ENCODE results near the gene KIAA1671. TPM values are rescaled to one million over a fixed set of nuclear protein-coding genes. Genes with fewer than 3 reads are reported as not detected.

Gene KIAA1671
- total and polyA plus RNA-seq, 2 of the 4 experiments (the other 2 are of a cell fraction), result 0.02 TPM; not detected in 1

DNA sequence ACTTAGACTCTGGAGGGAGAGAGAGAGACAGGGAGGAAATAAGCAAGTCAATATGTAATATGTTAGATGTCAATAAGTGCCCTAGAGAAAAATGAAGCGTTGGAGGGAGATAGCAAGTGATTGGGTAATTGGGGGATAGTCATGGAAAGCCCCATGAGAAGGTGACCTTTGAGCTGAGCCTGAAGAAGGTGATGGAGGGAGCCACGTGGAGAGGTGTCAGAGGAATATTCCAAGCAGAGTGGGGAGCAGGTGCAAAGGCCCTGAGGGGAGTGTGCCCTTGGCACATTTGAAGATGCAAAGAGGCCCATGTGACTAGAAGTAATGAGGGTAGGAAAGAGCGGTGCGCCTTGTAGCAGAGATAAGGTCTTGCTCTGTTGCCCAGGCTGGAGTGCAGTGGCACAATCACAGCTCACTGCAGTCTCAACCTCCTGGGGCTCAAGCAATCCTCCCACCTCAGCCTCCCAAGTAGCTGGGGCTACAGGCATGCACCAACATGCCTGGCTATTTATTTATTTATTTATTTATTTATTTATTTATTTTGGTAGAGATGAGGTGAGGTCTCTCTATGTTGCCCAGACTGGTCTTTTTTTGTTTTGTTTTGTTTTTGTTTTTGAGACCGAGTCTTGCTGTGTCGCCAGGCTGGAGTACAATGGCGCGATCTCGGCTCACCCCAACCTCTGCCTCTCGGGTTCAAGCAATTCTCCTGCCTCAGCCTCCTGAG lies 8.1 kb upstream of the KIAA1671 start:
- Histone ChIP-seq H2BK120ac (ENCODE audit: low read depth, low read length) (no peak overlapping the region), H3K9me1 (ENCODE audit: insufficient read depth, low read length) (no peaks in the 10 kb centered on the region), H3K27ac (ENCODE audit: insufficient read depth, low read length) (no peak overlapping the region), H3K9ac (ENCODE audit: low read depth, low read length) (no peak overlapping the region), H3K4me3 (ENCODE audit: insufficient read depth, low read depth, low read length) (no peak overlapping the region), H2AFZ (replicated peaks; ENCODE audit: low read length, poor library complexity) (no peak overlapping the region), H4K20me1 (ENCODE audit: insufficient read depth, low read length) (no peaks in the 10 kb centered on the region), H3K4me2 (ENCODE audit: low read depth, low read length) (no peak overlapping the region), H2AK5ac (ENCODE audit: low read depth, low read length) (no peak overlapping the region), H3K79me1 (ENCODE audit: low read depth in 1 of 2, low read length in 2 of 2) (no peaks in the 10 kb centered on the region), H3K4ac (ENCODE audit: low read depth, low read length) (no peak overlapping the region), H3K4me1 (ENCODE audit: control insufficient read depth, insufficient read depth, low read length) (no peaks in the 10 kb centered on the region), H3K27me3 (ENCODE audit: control insufficient read depth, insufficient read depth, low read length) (no peaks in the 10 kb centered on the region; the same call in 1 of the 2 replicates), H3K36me3 (ENCODE audit: control insufficient read depth, insufficient read depth, low read length) (no peaks in the 10 kb centered on the region), H3K18ac (ENCODE audit: low read depth, low read length) (no peak overlapping the region), H2BK20ac (ENCODE audit: low read depth, low read length) (no peak overlapping the region), H2AK9ac (replicated peaks; ENCODE audit: low read depth, low read length, poor library complexity) (no peak overlapping the region), H3K23ac (ENCODE audit: low read depth, low read length) (no peak overlapping the region), H2BK15ac (ENCODE audit: low read depth, low read length) (no peak overlapping the region), H2BK5ac (ENCODE audit: low read depth, low read length, poor library complexity, severe bottlenecking) (no peak overlapping the region), H3K9me3 (ENCODE audit: control insufficient read depth, insufficient read depth, low read length) (no peaks in the 10 kb centered on the region), H4K5ac (ENCODE audit: low read depth, low read length) (no peak overlapping the region), H4K91ac (ENCODE audit: insufficient read depth, low read depth, low read length) (no peak overlapping the region), H4K8ac (ENCODE audit: low read depth in 2 of 2, low read length in 2 of 2) (no peak overlapping the region), H3K14ac (replicated peaks; ENCODE audit: low read depth, low read length) (no peak overlapping the region), H3K56ac (ENCODE audit: extremely low read depth, insufficient read depth, low read length) (no peak overlapping the region)
- dilution Hi-C loops (cut with HindIII; ENCODE audit: low sequenced_read_pairs, unreplicated experiment) (no loop called here), intact Hi-C loops (cut with micrococcal nuclease) (no loop called here), in situ Hi-C loops (cut with MboI; ENCODE audit: low sequenced_read_pairs) (loop anchor here (10.0 kb wide), 1 partner anchor 100 kb away; no protein-coding TSS in a partner anchor)
- BruUV-seq (replicated peaks), result no TSS peak
- ChIA-PET POLR2A (ENCODE audit: unreplicated experiment) (no interaction called here), CTCF (interaction anchor here (1.1 kb wide), 1 partner anchor 105 kb away, joined by 3 read pairs; no protein-coding TSS in a partner anchor)
- 65% methylated on average over 7 of the region's 10 CpGs; no CpG with 5 or more reads in 1 of the 2 experiments for WGBS, 2 experiments (ENCODE audit: extremely low coverage in 2 of 2, insufficient read length in 1 of 2)
- ATAC-seq (ENCODE audit: low read depth) (no peak), DNase-seq (no peak)
- no peak for TF ChIP-seq CHD1 (IDR thresholded peaks at IDR 0.05; ENCODE audit: low read depth, low read length)
- TF ChIP-seq RFX5 (IDR thresholded peaks at IDR 0.05; ENCODE audit: low read depth, low read length), result no peak
- TF ChIP-seq, protein P1, sequence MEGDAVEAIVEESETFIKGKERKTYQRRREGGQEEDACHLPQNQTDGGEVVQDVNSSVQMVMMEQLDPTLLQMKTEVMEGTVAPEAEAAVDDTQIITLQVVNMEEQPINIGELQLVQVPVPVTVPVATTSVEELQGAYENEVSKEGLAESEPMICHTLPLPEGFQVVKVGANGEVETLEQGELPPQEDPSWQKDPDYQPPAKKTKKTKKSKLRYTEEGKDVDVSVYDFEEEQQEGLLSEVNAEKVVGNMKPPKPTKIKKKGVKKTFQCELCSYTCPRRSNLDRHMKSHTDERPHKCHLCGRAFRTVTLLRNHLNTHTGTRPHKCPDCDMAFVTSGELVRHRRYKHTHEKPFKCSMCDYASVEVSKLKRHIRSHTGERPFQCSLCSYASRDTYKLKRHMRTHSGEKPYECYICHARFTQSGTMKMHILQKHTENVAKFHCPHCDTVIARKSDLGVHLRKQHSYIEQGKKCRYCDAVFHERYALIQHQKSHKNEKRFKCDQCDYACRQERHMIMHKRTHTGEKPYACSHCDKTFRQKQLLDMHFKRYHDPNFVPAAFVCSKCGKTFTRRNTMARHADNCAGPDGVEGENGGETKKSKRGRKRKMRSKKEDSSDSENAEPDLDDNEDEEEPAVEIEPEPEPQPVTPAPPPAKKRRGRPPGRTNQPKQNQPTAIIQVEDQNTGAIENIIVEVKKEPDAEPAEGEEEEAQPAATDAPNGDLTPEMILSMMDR (conservative IDR thresholded peaks at IDR 0.05; ENCODE audit: low read depth, low read length), result no peak
- TF ChIP-seq FOS (IDR thresholded peaks at IDR 0.05; ENCODE audit: low read depth, low read length), result no peak
- TF ChIP-seq, protein P2, sequence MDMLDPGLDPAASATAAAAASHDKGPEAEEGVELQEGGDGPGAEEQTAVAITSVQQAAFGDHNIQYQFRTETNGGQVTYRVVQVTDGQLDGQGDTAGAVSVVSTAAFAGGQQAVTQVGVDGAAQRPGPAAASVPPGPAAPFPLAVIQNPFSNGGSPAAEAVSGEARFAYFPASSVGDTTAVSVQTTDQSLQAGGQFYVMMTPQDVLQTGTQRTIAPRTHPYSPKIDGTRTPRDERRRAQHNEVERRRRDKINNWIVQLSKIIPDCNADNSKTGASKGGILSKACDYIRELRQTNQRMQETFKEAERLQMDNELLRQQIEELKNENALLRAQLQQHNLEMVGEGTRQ (IDR thresholded peaks at IDR 0.05; ENCODE audit: low read depth, low read length), result no peak
- no peak for TF ChIP-seq BHLHE40 (IDR thresholded peaks at IDR 0.05; ENCODE audit: low read depth, low read length)
- no peak for TF ChIP-seq NFE2L2 (IDR thresholded peaks at IDR 0.05; ENCODE audit: low read depth, low read length)
- no peak for TF ChIP-seq RAD21 (IDR thresholded peaks at IDR 0.05; ENCODE audit: low read length)
- TF ChIP-seq, protein P3, sequence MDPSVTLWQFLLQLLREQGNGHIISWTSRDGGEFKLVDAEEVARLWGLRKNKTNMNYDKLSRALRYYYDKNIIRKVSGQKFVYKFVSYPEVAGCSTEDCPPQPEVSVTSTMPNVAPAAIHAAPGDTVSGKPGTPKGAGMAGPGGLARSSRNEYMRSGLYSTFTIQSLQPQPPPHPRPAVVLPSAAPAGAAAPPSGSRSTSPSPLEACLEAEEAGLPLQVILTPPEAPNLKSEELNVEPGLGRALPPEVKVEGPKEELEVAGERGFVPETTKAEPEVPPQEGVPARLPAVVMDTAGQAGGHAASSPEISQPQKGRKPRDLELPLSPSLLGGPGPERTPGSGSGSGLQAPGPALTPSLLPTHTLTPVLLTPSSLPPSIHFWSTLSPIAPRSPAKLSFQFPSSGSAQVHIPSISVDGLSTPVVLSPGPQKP (IDR thresholded peaks at IDR 0.05; ENCODE audit: borderline replicate concordance, low read depth, low read length), result no peak
